Measurements from ENCODE around the gene DBNL.

Gene DBNL

GRCh38 chr7:44103566-44103922 is 59.0 kb downstream of the DBNL start:
- peak overlapping the region; percentile 55 for H3K4me3 Mint-ChIP-seq
- no peak for ATAC-seq

GRCh38 chr7:44103923-44104859 is 59.7 kb downstream of the DBNL start, which contains the start of gene AEBP1:
AEBP1 (plus strand) TSS chr7:44104345; CDS start chr7:44104666, 321 bp downstream.
- Mint-ChIP-seq H3K9me3 (no peaks in the 10 kb centered on the region), H3K4me3 (peak within 1 kb of the TSS; percentile 55), H3K27ac (no peak within 1 kb of the TSS), H3K4me1 (peaks cover 20% of the 10 kb centered on the region), H3K36me3 (peaks cover 7% of the 10 kb centered on the region)
- DNase-seq (ENCODE audit: low spot score in 2 of 2) (no peak), ATAC-seq (peak; percentile 39)

More at GRCh38 chr7:44103566-44103922, 59.0 kb downstream of the DBNL start:
- no peaks in the 10 kb centered on the region for H3K9me3 Mint-ChIP-seq
- no peak overlapping the region for H3K27ac Mint-ChIP-seq
- peaks cover 6% of the 10 kb centered on the region for H3K36me3 Mint-ChIP-seq
- no peak for DNase-seq (ENCODE audit: low spot score in 2 of 2)
- peaks cover 20% of the 10 kb centered on the region for H3K4me1 Mint-ChIP-seq

GRCh38 chr7:44104860-44105771 is 60.6 kb downstream of the DBNL start:
- Mint-ChIP-seq H3K27ac (peak overlapping the region; percentile 13), H3K36me3 (peaks cover 7% of the 10 kb centered on the region), H3K4me3 (peak overlapping the region; percentile 47), H3K9me3 (no peaks in the 10 kb centered on the region), H3K4me1 (peaks cover 20% of the 10 kb centered on the region)
- DNase-seq (ENCODE audit: low spot score in 2 of 2) (no peak), ATAC-seq (peak; percentile 2)

- ATAC-seq: no peak
- H3K36me3 Mint-ChIP-seq: peaks cover 7% of the 10 kb centered on the region
Measured at GRCh38 chr7:44105832-44106231, 61.3 kb downstream of the DBNL start.

GRCh38 chr7:44106311-44107065 is 62.0 kb downstream of the DBNL start:
- no peak overlapping the region for H3K4me3 Mint-ChIP-seq
- ATAC-seq (no peak), DNase-seq (ENCODE audit: low spot score in 2 of 2) (no peak)
- peak overlapping the region; percentile 13 for H3K27ac Mint-ChIP-seq
- peaks cover 7% of the 10 kb centered on the region for H3K36me3 Mint-ChIP-seq
- H3K9me3 Mint-ChIP-seq: no peaks in the 10 kb centered on the region
- peaks cover 20% of the 10 kb centered on the region for H3K4me1 Mint-ChIP-seq

More at GRCh38 chr7:44105832-44106231, 61.3 kb downstream of the DBNL start:
- Mint-ChIP-seq H3K9me3 (no peaks in the 10 kb centered on the region), H3K4me3 (peak overlapping the region; percentile 47), H3K4me1 (peaks cover 20% of the 10 kb centered on the region), H3K27ac (peak overlapping the region; percentile 13)
- DNase-seq (ENCODE audit: low spot score in 2 of 2): no peak

GRCh38 chr7:44107116-44107960 is 62.8 kb downstream of the DBNL start:
- ATAC-seq: no peak
- Mint-ChIP-seq H3K27ac (no peak overlapping the region), H3K4me3 (no peak overlapping the region), H3K9me3 (no peaks in the 10 kb centered on the region), H3K36me3 (peaks cover 7% of the 10 kb centered on the region), H3K4me1 (peaks cover 20% of the 10 kb centered on the region)
- no peak for DNase-seq (ENCODE audit: low spot score in 2 of 2)

- H3K27ac Mint-ChIP-seq: no peak overlapping the region
- no peak overlapping the region for H3K4me3 Mint-ChIP-seq
- H3K9me3 Mint-ChIP-seq: no peaks in the 10 kb centered on the region
- no peak for ATAC-seq
- no peak for DNase-seq (ENCODE audit: low spot score in 2 of 2)
- H3K36me3 Mint-ChIP-seq: peaks cover 7% of the 10 kb centered on the region
- peaks cover 17% of the 10 kb centered on the region for H3K4me1 Mint-ChIP-seq
Measured at GRCh38 chr7:44107961-44108767, 63.7 kb downstream of the DBNL start.

GRCh38 chr7:44108768-44109750 is 64.6 kb downstream of the DBNL start:
- Mint-ChIP-seq H3K27ac (no peak overlapping the region), H3K9me3 (no peaks in the 10 kb centered on the region), H3K4me1 (peaks cover 12% of the 10 kb centered on the region), H3K4me3 (no peak overlapping the region), H3K36me3 (peaks cover 7% of the 10 kb centered on the region)
- no peak for DNase-seq (ENCODE audit: low spot score in 2 of 2)
- ATAC-seq: no peak

- no peaks in the 10 kb centered on the region for H3K9me3 Mint-ChIP-seq
- no peak for ATAC-seq
- peaks cover 7% of the 10 kb centered on the region for H3K36me3 Mint-ChIP-seq
- H3K4me3 Mint-ChIP-seq: no peak overlapping the region
- no peak for DNase-seq (ENCODE audit: low spot score in 2 of 2)
- peaks cover 12% of the 10 kb centered on the region for H3K4me1 Mint-ChIP-seq
- no peak overlapping the region for H3K27ac Mint-ChIP-seq
Measured at GRCh38 chr7:44109991-44110390, 65.5 kb downstream of the DBNL start.

GRCh38 chr7:44110719-44111635 is 66.5 kb downstream of the DBNL start:
- Mint-ChIP-seq H3K27ac (no peak overlapping the region), H3K4me3 (no peak overlapping the region), H3K9me3 (no peaks in the 10 kb centered on the region), H3K36me3 (peaks cover 7% of the 10 kb centered on the region), H3K4me1 (peaks cover 2% of the 10 kb centered on the region)
- ATAC-seq (no peak), DNase-seq (ENCODE audit: low spot score in 2 of 2) (no peak)

Measured in stimulated activated effector memory CD8-positive, alpha-beta T cell treated with anti-CD3 and anti-CD28 coated beads, Interleukin-12 subunit alpha, Interleukin-12 subunit beta, amount 100 ng/mL, for 72 hours (primary cell).